H1 (cell line): ENCODE data around the gene SH3RF3. TPM values are rescaled to one million over a fixed set of nuclear protein-coding genes. Genes with fewer than 3 reads are reported as not detected.

Experiments
- CTCF ChIA-PET: fragments of 300-600 bp; sonication (Branson Sonifier 250); formaldehyde crosslinking; loops from one replicate; lab custom pipeline; 2021; ENCODE audit not compliant: partially characterized antibody; lab: Charles Lee
- POLR2A ChIA-PET: fragments of 300-600 bp; sonication (Branson Sonifier 250); formaldehyde crosslinking; loops from one replicate; lab custom pipeline; 2021; ENCODE audit warnings: inconsistent platforms; ENCODE audit not compliant: partially characterized antibody; lab: Charles Lee
- DNase-seq, 2 experiments: peaks; one replicate each; pipeline versions ENCODE4 v3.0.0 to v3.0.0-alpha.2; 2010 to 2022; ENCODE audit warnings: low spot score in 2 of 2, low read depth in 1 of 2, mixed read lengths in 1 of 2
- FAIRE-seq: peaks from 2 replicates; lab custom pipeline; 2011; peaks lifted over from hg19 to GRCh38; lab: Jason Lieb, UNC
- H2AFZ ChIP-seq: 2 replicates; pipeline ENCODE4 v1.8.1; 2012; ENCODE audit warnings: low read length, inconsistent platforms
- H2AK5ac ChIP-seq: 2 replicates; pipeline ENCODE4 v1.6.1; 2013; ENCODE audit warnings: low read depth, low read length
- H2BK120ac ChIP-seq: replicated peaks from 2 replicates; pipeline ENCODE3; 2013; ENCODE audit warnings: low read depth, low read length, inconsistent platforms
- H2BK12ac ChIP-seq: 2 replicates; pipeline ENCODE4 v1.6.1; 2013; ENCODE audit warnings: low read depth, low read length
- H2BK15ac ChIP-seq: 2 replicates; pipeline ENCODE4 v1.6.1; 2013; ENCODE audit warnings: low read length
- H2BK20ac ChIP-seq: 2 replicates; pipeline ENCODE4 v1.6.1; 2013; ENCODE audit warnings: low read length
- H2BK5ac ChIP-seq: 2 replicates; pipeline ENCODE4 v1.6.1; 2013; ENCODE audit warnings: low read depth, low read length
- H3K14ac ChIP-seq: 2 replicates; pipeline ENCODE4 v1.6.1; 2013; ENCODE audit warnings: inconsistent platforms; ENCODE audit not compliant: insufficient read length
- H3K18ac ChIP-seq: 2 replicates; pipeline ENCODE4 v1.6.1; 2013; ENCODE audit warnings: low read length; ENCODE audit errors: extremely low read depth
- H3K23ac ChIP-seq: 2 replicates; pipeline ENCODE4 v1.6.1; 2013; ENCODE audit warnings: inconsistent platforms; ENCODE audit not compliant: insufficient read length
- H3K23me2 ChIP-seq: 2 replicates; pipeline ENCODE4 v1.6.1; 2013; ENCODE audit warnings: low read depth, low read length
- H3K27ac ChIP-seq: 2 replicates; pipeline ENCODE4 v1.6.1; 2011; ENCODE audit warnings: low read depth, low read length, inconsistent platforms
- H3K27me3 ChIP-seq, 4 experiments: replicated peaks in 1 of 4; 1 replicate in 1 of 4; 2 replicates in 3 of 4; pipeline versions ENCODE4 v1.6.1 to v1.8.1; 2011 to 2013; ENCODE audit warnings: low read length in 3 of 4, mild to moderate bottlenecking in 3 of 4, inconsistent platforms in 2 of 4, mixed read lengths in 2 of 4, moderate library complexity in 1 of 4; ENCODE audit not compliant: control insufficient read depth in 3 of 4, insufficient read depth in 3 of 4; ENCODE audit errors: extremely low read depth in 1 of 4
- H3K36me3 ChIP-seq, 4 experiments: 2 replicates each; pipeline versions ENCODE4 v1.6.1 to v1.8.1; 2011 to 2013; ENCODE audit warnings: mild to moderate bottlenecking in 4 of 4, low read length in 3 of 4, moderate library complexity in 2 of 4, control low read depth in 1 of 4, inconsistent platforms in 1 of 4; ENCODE audit not compliant: insufficient read depth in 4 of 4, control insufficient read depth in 2 of 4
- H3K4ac ChIP-seq: replicated peaks from 2 replicates; pipeline ENCODE3; 2013; ENCODE audit warnings: low read length, low read depth, mixed read lengths, inconsistent platforms; ENCODE audit not compliant: insufficient read length
- H3K4me1 ChIP-seq, 4 experiments: replicated peaks in 1 of 4; 1 replicate in 1 of 4; 2 replicates in 3 of 4; pipeline versions ENCODE4 v1.6.1 to v1.8.1; 2011 to 2013; ENCODE audit warnings: low read length in 3 of 4, inconsistent platforms in 2 of 4, mixed read lengths in 1 of 4; ENCODE audit not compliant: insufficient read depth in 4 of 4, control insufficient read depth in 3 of 4
- H3K4me2 ChIP-seq, 2 experiments: 2 replicates each; pipeline versions ENCODE4 v1.6.1 to v1.8.1; 2011 to 2013; ENCODE audit warnings: low read depth in 2 of 2, low read length in 2 of 2, control low read depth in 1 of 2, inconsistent platforms in 1 of 2, mild to moderate bottlenecking in 1 of 2; ENCODE audit not compliant: insufficient read depth in 1 of 2
- H3K4me3 ChIP-seq, 4 experiments: fragments of 200-600, 300-600 bp in 1 of 4; sonication (generic), shearing (Covaris generic), sonication (Bioruptor Twin) in 1 of 4; 2 replicates each; pipeline versions ENCODE4 v1.5.1 to v1.8.1; 2011 to 2016; ENCODE audit warnings: low read length in 4 of 4, low read depth in 3 of 4, control low read depth in 2 of 4, inconsistent platforms in 2 of 4, mild to moderate bottlenecking in 2 of 4, mixed read lengths in 1 of 4, moderate library complexity in 1 of 4; ENCODE audit not compliant: insufficient read depth in 2 of 4; ENCODE audit errors: extremely low read depth in 1 of 4
- H3K56ac ChIP-seq: replicated peaks from 2 replicates; pipeline ENCODE3; 2013; ENCODE audit warnings: low read depth, mild to moderate bottlenecking, mixed read lengths, low read length, inconsistent platforms; ENCODE audit not compliant: insufficient read length
- H3K79me1 ChIP-seq: 2 replicates; pipeline ENCODE4 v1.6.1; 2013; ENCODE audit warnings: low read depth, low read length, control low read depth
- H3K79me2 ChIP-seq, 2 experiments: 2 replicates each; pipeline versions ENCODE4 v1.6.1 to v1.8.1; 2012 to 2013; ENCODE audit warnings: low read length in 2 of 2, mild to moderate bottlenecking in 2 of 2, inconsistent platforms in 1 of 2; ENCODE audit not compliant: insufficient read depth in 2 of 2, control insufficient read depth in 1 of 2
- H3K9ac ChIP-seq, 4 experiments: replicated peaks in 1 of 4; 1 replicate in 1 of 4; 2 replicates in 3 of 4; pipeline versions ENCODE4 v1.6.1 to v1.8.1; 2011 to 2013; ENCODE audit warnings: low read depth in 3 of 4, low read length in 3 of 4, control low read depth in 2 of 4, mild to moderate bottlenecking in 2 of 4, moderate library complexity in 2 of 4, inconsistent platforms in 1 of 4; ENCODE audit errors: extremely low read depth in 1 of 4
- H3K9me3 ChIP-seq, 2 experiments: 2 replicates each; pipeline versions ENCODE4 v1.6.1 to v1.8.1; 2012 to 2013; ENCODE audit warnings: mild to moderate bottlenecking in 2 of 2, moderate library complexity in 2 of 2, control low read depth in 1 of 2, inconsistent platforms in 1 of 2, low read depth in 1 of 2, low read length in 1 of 2, mixed read lengths in 1 of 2; ENCODE audit not compliant: insufficient read depth in 2 of 2
- H4K20me1 ChIP-seq, 2 experiments: replicated peaks in 1 of 2; 2 replicates each; pipeline versions ENCODE3 to v1.8.1; 2011 to 2013; ENCODE audit warnings: inconsistent platforms in 2 of 2, low read length in 2 of 2, mild to moderate bottlenecking in 1 of 2; ENCODE audit not compliant: insufficient read depth in 2 of 2, control insufficient read depth in 1 of 2
- H4K5ac ChIP-seq: 2 replicates; pipeline ENCODE4 v1.6.1; 2013; ENCODE audit warnings: low read length, low read depth, mixed read lengths, inconsistent platforms; ENCODE audit not compliant: insufficient read length
- H4K8ac ChIP-seq: 2 replicates; pipeline ENCODE4 v1.8.0; 2013; ENCODE audit warnings: mild to moderate bottlenecking, moderate library complexity, low read length, inconsistent platforms; ENCODE audit not compliant: insufficient read depth; ENCODE audit errors: extremely low read depth
- H4K91ac ChIP-seq: replicated peaks from 2 replicates; pipeline ENCODE3; 2013; ENCODE audit warnings: low read length, mixed read lengths, inconsistent platforms; ENCODE audit not compliant: insufficient read length
- HDAC2 ChIP-seq, 2 experiments: fragments of 300-600 bp in 1 of 2; sonication (generic) in 1 of 2; IDR thresholded peaks; 2 replicates each; pipeline ENCODE4 v1.6.1; 2011 to 2012; ENCODE audit warnings: low read depth in 2 of 2, low read length in 2 of 2, mild to moderate bottlenecking in 2 of 2, moderate library complexity in 2 of 2, borderline replicate concordance in 1 of 2, inconsistent platforms in 1 of 2
- WGBS, 2 experiments: shearing (Covaris generic) in 1 of 2; methylation state at CpG; one replicate each; pipeline versions ENCODE4 v1.1.6 to v1.1.7; 2013 to 2015; ENCODE audit warnings: low lambda C conversion rate in 2 of 2, mixed read lengths in 2 of 2, inconsistent platforms in 1 of 2, low coverage in 1 of 2, missing lambda C conversion rate in 1 of 2; ENCODE audit not compliant: insufficient replicate concordance in 2 of 2, insufficient coverage in 1 of 2, insufficient read length in 1 of 2; ENCODE audit errors: extremely low coverage in 1 of 2, missing lambda C conversion rate in 1 of 2; 5-methylcytosine and 5-hydroxymethylcytosine counted together
- polyA plus RNA-seq, 7 experiments: library from polyadenylated mRNA; depleted of rRNA in 3 of 7; stranded (reverse) in 5 of 7; unstranded in 2 of 7; fragments of >200 nt in 5 of 7; fragments of 200-250 nt in 2 of 7; gene quantifications; 1 replicate in 5 of 7; 2 replicates in 1 of 7; 4 replicates in 1 of 7; pipeline versions ENCODE4 v1.2.1 to v1.2.3, GENCODE V29; 2011 to 2013; ENCODE audit warnings: missing spikeins in 2 of 7, mixed read lengths in 2 of 7
- total RNA-seq: library from RNA; stranded (reverse); fragmentation: NEBNext Ultra II Directional; extraction: Animal tissue kit (Norgen Biotek cat#: 25700); gene quantifications from 2 replicates; pipeline ENCODE4 v1.2.1, GENCODE V29; 2021

SH3RF3 gene
- total and polyA plus RNA-seq, 2 of the 8 experiments (the other 6 are each of a cell fraction or from before 2014, with no cell fraction given), result 0.11 to 0.65 TPM

DNA sequence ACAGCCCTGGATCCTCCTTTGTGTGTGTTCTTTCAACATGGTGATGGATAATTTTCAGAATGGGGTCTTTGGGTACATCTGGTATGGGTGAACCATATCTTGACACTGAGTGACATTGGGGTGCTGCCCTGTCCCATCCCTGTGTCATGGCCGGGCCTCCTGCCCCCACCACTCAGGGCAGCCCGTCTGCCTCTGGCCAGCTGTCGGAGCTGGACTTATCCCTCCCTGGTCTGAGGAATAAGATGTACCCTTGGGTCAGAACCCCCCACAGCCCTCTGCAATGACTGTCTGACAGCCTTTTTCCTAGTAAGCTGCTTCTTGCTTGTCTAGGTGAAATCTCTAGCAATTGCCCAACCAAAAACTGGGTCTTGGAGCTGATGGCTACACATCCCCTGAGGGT is 142.9 kb downstream of the SH3RF3 start:
- no peak for DNase-seq
- Histone ChIP-seq H3K56ac (no peak overlapping the region), H2BK20ac (no peak overlapping the region), H2BK120ac (no peak overlapping the region), H3K4me1 (peaks cover 0 to 5% (median 2%) of the 10 kb centered on the region in 4 experiments; a peak in 2 of 7 replicates), H3K9ac (no peak overlapping the region), H3K23me2 (no peaks in the 10 kb centered on the region), H3K18ac (no peak overlapping the region), H3K27ac (no peak overlapping the region), H4K5ac (no peak overlapping the region), H2BK5ac (no peak overlapping the region), H4K20me1 (peaks cover 0 to 2% of the 10 kb centered on the region in 2 experiments), H3K14ac (no peak overlapping the region), H3K4ac (peak overlapping the region; percentile 32), H2BK15ac (no peak overlapping the region), H3K23ac (no peak overlapping the region), H3K36me3 (no peaks in the 10 kb centered on the region), H4K91ac (no peak overlapping the region), H4K8ac (no peak overlapping the region), H2AK5ac (no peak overlapping the region), H3K9me3 (no peaks in the 10 kb centered on the region)
- POLR2A ChIA-PET, result no interaction called here
- CTCF ChIA-PET, result interaction anchor here (1.0 to 1.1 kb wide), 3 partner anchors 8 to 26 kb away, joined by 3 read pairs; no protein-coding TSS in a partner anchor
- no peak for TF ChIP-seq HDAC2 (IDR thresholded peaks at IDR 0.05; ENCODE audit: borderline replicate concordance in 1 of 2, low read depth in 2 of 2, low read length in 2 of 2)
- TF ChIP-seq, all 59 proteins: peak for 0
- 97% methylated on average over 3 of the region's 3 CpGs; no CpG with 5 or more reads in 1 of the 2 experiments for WGBS, 2 experiments
- FAIRE-seq, result no peak
- H2BK12ac ChIP-seq, result no peak overlapping the region
- no peaks in the 10 kb centered on the region for H3K79me1 ChIP-seq
- H2AFZ ChIP-seq, result no peak overlapping the region
- no peaks in the 10 kb centered on the region for H3K27me3 ChIP-seq
- no peak overlapping the region for H3K4me2 ChIP-seq
- H3K4me3 ChIP-seq, result no peak overlapping the region
- H3K79me2 ChIP-seq, result no peaks in the 10 kb centered on the region
